DOHH2 (cell line): ENCODE data around the gene CYP46A1.

Source experiments
- EZH2phosphoT487 ChIP-seq: fragments of 200-600 bp; sonication (generic); IDR thresholded peaks from 2 replicates; pipeline ENCODE4 v1.6.1; 2017; ENCODE audit warnings: borderline replicate concordance, mild to moderate bottlenecking, antibody characterized with exemption, low read length, moderate library complexity, mixed read lengths
- TF ChIP-seq, protein P1 (sequence below): fragments of 200-600 bp; sonication (generic); IDR thresholded peaks from one replicate; pipeline ENCODE4 v1.5.1; 2014; ENCODE audit warnings: antibody characterized with exemption, mild to moderate bottlenecking, low read depth, low read length; ENCODE audit not compliant: poor library complexity, severe bottlenecking

GRCh38 chr14:99708449-99708848 is 24.4 kb downstream of the CYP46A1 start:
- TF ChIP-seq, protein P1, sequence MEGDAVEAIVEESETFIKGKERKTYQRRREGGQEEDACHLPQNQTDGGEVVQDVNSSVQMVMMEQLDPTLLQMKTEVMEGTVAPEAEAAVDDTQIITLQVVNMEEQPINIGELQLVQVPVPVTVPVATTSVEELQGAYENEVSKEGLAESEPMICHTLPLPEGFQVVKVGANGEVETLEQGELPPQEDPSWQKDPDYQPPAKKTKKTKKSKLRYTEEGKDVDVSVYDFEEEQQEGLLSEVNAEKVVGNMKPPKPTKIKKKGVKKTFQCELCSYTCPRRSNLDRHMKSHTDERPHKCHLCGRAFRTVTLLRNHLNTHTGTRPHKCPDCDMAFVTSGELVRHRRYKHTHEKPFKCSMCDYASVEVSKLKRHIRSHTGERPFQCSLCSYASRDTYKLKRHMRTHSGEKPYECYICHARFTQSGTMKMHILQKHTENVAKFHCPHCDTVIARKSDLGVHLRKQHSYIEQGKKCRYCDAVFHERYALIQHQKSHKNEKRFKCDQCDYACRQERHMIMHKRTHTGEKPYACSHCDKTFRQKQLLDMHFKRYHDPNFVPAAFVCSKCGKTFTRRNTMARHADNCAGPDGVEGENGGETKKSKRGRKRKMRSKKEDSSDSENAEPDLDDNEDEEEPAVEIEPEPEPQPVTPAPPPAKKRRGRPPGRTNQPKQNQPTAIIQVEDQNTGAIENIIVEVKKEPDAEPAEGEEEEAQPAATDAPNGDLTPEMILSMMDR: no peak
- TF ChIP-seq EZH2phosphoT487: no peak
